Measurements from ENCODE around the gene DLGAP1.

Gene DLGAP1

DNA sequence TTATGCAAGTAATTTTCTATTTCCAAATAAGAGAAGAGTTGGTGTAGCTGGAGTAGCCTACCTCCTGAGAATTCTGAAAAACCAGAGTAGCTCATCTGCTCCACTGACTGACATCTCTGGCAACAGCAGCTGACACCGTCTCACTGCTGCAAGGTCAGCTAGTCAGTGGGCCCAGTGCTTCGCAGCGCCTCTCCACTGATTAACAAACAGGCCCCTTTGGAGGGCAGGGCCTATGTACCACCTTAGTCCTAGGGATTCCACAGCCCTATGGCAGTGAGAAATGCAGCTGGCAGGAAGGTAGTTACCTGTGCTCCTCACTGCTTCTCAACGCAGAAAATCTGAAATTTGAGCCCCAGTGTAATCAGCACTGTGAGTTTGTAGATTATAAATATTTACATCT is 97.5 kb downstream of the DLGAP1 start:
- no peak overlapping the region for H3K27ac ChIP-seq (ENCODE audit: low read depth, low read length)
- H3K9me3 ChIP-seq (ENCODE audit: insufficient read depth, low read length): no peaks in the 10 kb centered on the region
- no peaks in the 10 kb centered on the region for H3K9me2 ChIP-seq (replicated peaks; ENCODE audit: insufficient read depth, low read length)
- no peaks in the 10 kb centered on the region for H3K27me3 ChIP-seq (ENCODE audit: low read length)
- no peak for TF ChIP-seq CTCF (IDR thresholded peaks at IDR 0.05; ENCODE audit: insufficient read depth, low read length, poor library complexity, severe bottlenecking)
- TF ChIP-seq EZH2phosphoT487 (conservative IDR thresholded peaks at IDR 0.05; ENCODE audit: low read length): no peak
- H3K9ac ChIP-seq (ENCODE audit: low read length): no peak overlapping the region
- H3F3A ChIP-seq (ENCODE audit: insufficient read depth): no peaks in the 10 kb centered on the region
- H3K4me2 ChIP-seq (ENCODE audit: low read depth, low read length, poor library complexity, severe bottlenecking): no peak overlapping the region
- no peak overlapping the region for H3K4me3 ChIP-seq (ENCODE audit: insufficient read depth, low read length, poor library complexity, severe bottlenecking)
- no peaks in the 10 kb centered on the region for H4K20me1 ChIP-seq (ENCODE audit: low read depth, low read length)
- H2AFZ ChIP-seq (ENCODE audit: low read depth, low read length, severe bottlenecking): no peak overlapping the region
- H3K79me2 ChIP-seq (ENCODE audit: insufficient read depth, low read length): no peaks in the 10 kb centered on the region
- H3K36me3 ChIP-seq (ENCODE audit: low read length): no peaks in the 10 kb centered on the region

GRCh38 chr18:4356929-4357328 is 98.2 kb downstream of the DLGAP1 start:
- H3K36me3 ChIP-seq (ENCODE audit: low read length): no peaks in the 10 kb centered on the region
- no peaks in the 10 kb centered on the region for H3K9me3 ChIP-seq (ENCODE audit: insufficient read depth, low read length)
- H3K4me2 ChIP-seq (ENCODE audit: low read depth, low read length, poor library complexity, severe bottlenecking): no peak overlapping the region
- no peaks in the 10 kb centered on the region for H3K9me2 ChIP-seq (replicated peaks; ENCODE audit: insufficient read depth, low read length)
- H4K20me1 ChIP-seq (ENCODE audit: low read depth, low read length): no peaks in the 10 kb centered on the region
- H3K9ac ChIP-seq (ENCODE audit: low read length): no peak overlapping the region
- H3F3A ChIP-seq (ENCODE audit: insufficient read depth): no peaks in the 10 kb centered on the region
- no peaks in the 10 kb centered on the region for H3K79me2 ChIP-seq (ENCODE audit: insufficient read depth, low read length)
- H3K4me3 ChIP-seq (ENCODE audit: insufficient read depth, low read length, poor library complexity, severe bottlenecking): no peak overlapping the region
- no peaks in the 10 kb centered on the region for H3K27me3 ChIP-seq (ENCODE audit: low read length)
- H3K27ac ChIP-seq (ENCODE audit: low read depth, low read length): no peak overlapping the region
- H2AFZ ChIP-seq (ENCODE audit: low read depth, low read length, severe bottlenecking): no peak overlapping the region
- TF ChIP-seq EZH2phosphoT487 (conservative IDR thresholded peaks at IDR 0.05; ENCODE audit: low read length): no peak
- TF ChIP-seq CTCF (IDR thresholded peaks at IDR 0.05; ENCODE audit: insufficient read depth, low read length, poor library complexity, severe bottlenecking): no peak

GRCh38 chr18:4353853-4354418 is 101.2 kb downstream of the DLGAP1 start:
- Histone ChIP-seq H3K4me3 (ENCODE audit: insufficient read depth, low read length, poor library complexity, severe bottlenecking) (no peak overlapping the region), H3K79me2 (ENCODE audit: insufficient read depth, low read length) (no peaks in the 10 kb centered on the region), H3K9me2 (replicated peaks; ENCODE audit: insufficient read depth, low read length) (no peaks in the 10 kb centered on the region), H4K20me1 (ENCODE audit: low read depth, low read length) (no peaks in the 10 kb centered on the region), H3K9ac (ENCODE audit: low read length) (no peak overlapping the region), H3K4me2 (ENCODE audit: low read depth, low read length, poor library complexity, severe bottlenecking) (no peak overlapping the region), H3K9me3 (ENCODE audit: insufficient read depth, low read length) (no peaks in the 10 kb centered on the region), H3K36me3 (ENCODE audit: low read length) (no peaks in the 10 kb centered on the region), H3K27ac (ENCODE audit: low read depth, low read length) (no peak overlapping the region), H3F3A (ENCODE audit: insufficient read depth) (no peaks in the 10 kb centered on the region), H2AFZ (ENCODE audit: low read depth, low read length, severe bottlenecking) (no peak overlapping the region), H3K27me3 (ENCODE audit: low read length) (no peaks in the 10 kb centered on the region)
- no peak for TF ChIP-seq CTCF (IDR thresholded peaks at IDR 0.05; ENCODE audit: insufficient read depth, low read length, poor library complexity, severe bottlenecking)
- no peak for TF ChIP-seq EZH2phosphoT487 (conservative IDR thresholded peaks at IDR 0.05; ENCODE audit: low read length)
